Kidney tubule cell (primary cell): ENCODE measurements around the gene IPCEF1.
"Not testable (repeated sequence)": the region's sequence is repeated elsewhere in the genome, so short reads cannot be mapped to it uniquely, and the experiment has no call there.

Experiments
- DNase-seq: peaks from one replicate; pipeline ENCODE4 v3.0.0-alpha.2; 2018; ENCODE audit warnings: low spot score

Gene IPCEF1

DNA sequence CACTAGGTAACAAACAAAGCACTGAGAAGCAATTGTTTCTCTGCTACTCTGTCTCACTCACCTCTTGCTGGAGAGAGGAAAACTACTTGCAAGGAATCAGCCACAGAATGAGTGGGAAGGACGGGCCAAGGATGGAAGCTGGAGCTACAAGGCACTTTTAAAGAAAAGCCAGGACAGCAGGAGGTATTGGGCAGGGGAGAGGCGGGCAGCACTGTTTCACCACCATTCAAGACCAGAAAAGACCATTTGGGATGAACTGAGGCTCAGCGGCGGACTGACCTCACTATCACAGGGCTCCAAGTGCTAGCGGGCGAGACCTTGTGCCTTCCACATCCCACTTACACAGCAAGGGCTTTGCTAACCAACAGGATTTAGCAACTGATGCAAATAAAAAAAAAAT is 137.4 kb downstream of the IPCEF1 start:
- no peak for DNase-seq

DNA sequence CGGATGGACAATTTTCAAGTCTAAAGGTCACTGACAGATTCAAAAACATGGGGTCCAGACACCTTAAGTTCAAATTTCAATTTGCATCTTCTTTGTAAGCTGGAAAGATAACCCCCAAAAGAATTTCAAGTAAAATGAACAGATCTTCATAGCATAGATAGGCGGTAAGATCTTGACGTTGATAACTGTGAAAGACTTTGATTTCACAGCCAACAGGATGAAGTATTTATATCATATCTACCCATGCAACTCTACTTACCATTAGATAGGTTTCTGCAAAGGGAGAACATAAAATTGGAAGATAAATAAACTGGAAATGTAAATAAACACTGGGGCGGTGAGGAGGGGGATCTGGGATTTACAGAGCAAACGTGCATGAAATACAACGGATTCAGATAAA is 137.8 kb downstream of the IPCEF1 start:
- DNase-seq = no peak

GRCh38 chr6:154218301-154218700 is 138.3 kb downstream of the IPCEF1 start:
- no peak for DNase-seq

DNA sequence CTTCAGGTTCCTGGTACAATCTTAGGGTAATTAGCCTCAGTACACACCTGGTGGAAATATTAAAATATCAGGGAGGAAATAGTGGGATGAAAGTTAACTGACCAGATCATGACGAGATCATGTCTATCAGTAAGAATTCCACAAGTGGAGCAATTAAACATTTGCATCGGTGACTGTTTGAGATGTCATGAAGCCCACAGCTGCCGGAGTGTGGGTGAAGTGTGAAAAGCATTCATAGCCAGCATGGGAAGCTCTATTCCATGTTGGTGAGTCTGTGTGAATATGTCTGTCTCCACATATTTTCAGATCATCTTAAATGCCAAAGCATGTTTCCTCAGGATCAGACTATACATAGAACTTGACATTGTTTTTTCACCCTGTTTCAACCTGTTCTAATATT is 142.8 kb downstream of the IPCEF1 start:
- no peak for DNase-seq

DNA sequence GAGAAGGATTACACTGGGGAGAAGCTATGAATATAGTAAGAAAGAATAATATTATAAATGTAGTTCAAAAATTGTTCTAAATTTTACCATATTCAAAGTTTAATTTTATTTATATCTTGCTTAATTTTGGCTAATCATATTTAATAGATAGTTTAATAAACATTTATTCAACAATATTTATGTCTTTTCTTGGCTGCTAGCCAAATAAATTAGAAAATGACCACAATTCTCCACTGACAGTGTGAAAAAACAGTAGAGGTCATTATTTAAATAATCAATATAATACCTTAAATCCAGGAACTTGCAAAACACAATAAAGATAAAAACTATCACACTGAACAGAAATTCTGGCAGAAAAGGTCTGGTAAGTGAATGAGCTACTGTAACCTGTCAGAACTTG is 145.9 kb downstream of the IPCEF1 start:
- DNase-seq = no peak

GRCh38 chr6:154209555-154209954 is 147.0 kb downstream of the IPCEF1 start:
- DNase-seq = no peak

DNA sequence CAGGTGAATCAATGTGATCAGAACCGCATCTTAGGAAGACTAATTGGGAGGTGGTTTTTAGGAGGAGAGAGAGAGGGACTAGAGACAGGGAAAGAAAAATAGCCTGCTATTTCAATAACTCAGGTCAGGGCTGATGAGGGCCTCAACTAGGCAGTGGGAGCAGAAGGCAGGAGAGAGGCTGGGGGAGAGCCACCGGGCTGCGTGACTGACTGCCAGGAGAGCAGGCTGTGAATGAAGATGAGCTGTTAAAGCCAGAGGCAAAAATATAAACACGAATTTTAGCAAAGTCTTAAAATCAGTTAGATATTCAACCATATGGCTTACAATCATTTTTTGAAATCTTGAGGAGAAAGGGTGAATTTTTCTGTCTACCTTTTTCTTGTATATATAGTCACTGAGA is 149.6 kb downstream of the IPCEF1 start:
- no peak for DNase-seq

DNA sequence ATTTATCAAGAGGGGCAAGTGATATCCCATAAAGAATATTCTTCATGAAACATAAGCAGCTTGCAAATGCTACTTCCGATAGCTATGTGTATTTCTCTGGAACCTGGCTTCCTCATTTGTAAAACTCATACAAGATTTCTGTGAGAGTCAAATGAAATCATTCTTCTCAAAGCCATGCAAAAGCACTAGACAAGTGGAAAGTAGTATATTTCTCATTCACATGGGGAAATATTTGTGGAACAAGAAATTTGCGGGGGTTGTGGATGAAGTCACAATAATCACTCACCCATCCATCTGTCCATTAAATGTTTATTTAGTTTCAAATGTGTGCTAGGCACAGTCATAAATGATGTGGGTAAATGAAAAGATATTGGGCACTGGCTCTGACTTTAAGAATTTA is 150.5 kb downstream of the IPCEF1 start:
- no peak for DNase-seq

GRCh38 chr6:154202958-154203357 is 153.6 kb downstream of the IPCEF1 start:
- no peak for DNase-seq

- DNase-seq = no peak
Observed at GRCh38 chr6:154202339-154202738, 154.3 kb downstream of the IPCEF1 start.

- DNase-seq = not testable (repeated sequence)
Observed at GRCh38 chr6:154201688-154202087, 154.9 kb downstream of the IPCEF1 start.

GRCh38 chr6:154197196-154197860 is 159.3 kb downstream of the IPCEF1 start:
- DNase-seq = peak; percentile 7

- DNase-seq = no peak
Observed at GRCh38 chr6:154196333-154196885, 160.2 kb downstream of the IPCEF1 start.

DNA sequence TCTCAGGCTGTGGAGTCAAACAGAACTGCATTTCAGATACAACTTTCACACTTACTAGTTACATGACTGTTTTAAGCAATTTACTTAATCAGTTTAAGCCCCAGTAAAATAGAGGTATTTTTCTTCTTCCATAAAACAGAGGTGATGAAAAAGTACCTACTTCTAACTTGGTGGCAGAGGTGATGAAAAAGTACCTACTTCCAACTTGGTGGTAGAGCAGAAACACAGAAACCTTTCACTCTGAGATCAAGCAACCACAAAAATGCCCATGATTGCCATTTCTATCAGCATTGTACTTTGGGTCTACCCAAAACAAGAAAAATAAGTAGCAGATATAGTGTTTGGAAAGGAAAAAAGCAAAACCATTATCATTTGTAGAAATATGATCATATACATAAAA is 168.9 kb downstream of the IPCEF1 start:
- no peak for DNase-seq

GRCh38 chr6:154187203-154187602 is 169.4 kb downstream of the IPCEF1 start:
- no peak for DNase-seq

GRCh38 chr6:154179434-154179833 is 177.2 kb downstream of the IPCEF1 start:
- no peak for DNase-seq

GRCh38 chr6:154172393-154172792 is 184.2 kb downstream of the IPCEF1 start:
- DNase-seq = not testable (repeated sequence)

- DNase-seq = no peak
Observed at GRCh38 chr6:154170106-154170505, 186.5 kb downstream of the IPCEF1 start.

DNA sequence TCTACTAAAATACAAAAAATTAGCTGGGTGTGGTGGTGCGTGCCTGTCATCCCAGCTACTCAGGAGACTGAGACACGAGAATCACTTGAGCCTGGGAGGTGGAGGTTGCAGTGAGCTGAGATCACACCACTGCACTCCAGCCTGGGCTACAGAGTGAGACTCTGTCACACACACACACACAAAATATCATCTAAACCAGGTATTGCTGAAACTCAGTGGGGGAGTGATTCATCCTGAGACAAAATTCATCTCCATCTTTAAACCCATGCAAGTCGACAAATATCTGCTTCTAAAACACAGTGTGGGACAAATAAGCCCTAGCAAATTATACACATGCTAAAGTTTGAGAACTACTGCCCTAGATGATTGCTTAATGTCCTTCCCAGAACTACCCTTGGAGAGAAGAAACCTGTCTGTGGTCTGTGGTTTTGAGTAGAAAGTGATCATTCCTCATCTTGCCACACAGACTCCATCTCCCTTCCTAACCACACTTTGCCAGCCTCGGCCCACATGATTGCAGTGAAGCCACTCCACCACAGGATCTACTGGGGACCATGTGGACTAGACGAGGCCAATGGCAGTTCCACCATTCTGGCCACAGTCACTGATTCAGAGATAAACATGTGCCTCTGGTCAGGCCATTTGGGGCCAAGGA is 187.3 kb downstream of the IPCEF1 start:
- peak; percentile 44 for DNase-seq

- no peak for DNase-seq
Observed at GRCh38 chr6:154167126-154167525, 189.5 kb downstream of the IPCEF1 start.

DNA sequence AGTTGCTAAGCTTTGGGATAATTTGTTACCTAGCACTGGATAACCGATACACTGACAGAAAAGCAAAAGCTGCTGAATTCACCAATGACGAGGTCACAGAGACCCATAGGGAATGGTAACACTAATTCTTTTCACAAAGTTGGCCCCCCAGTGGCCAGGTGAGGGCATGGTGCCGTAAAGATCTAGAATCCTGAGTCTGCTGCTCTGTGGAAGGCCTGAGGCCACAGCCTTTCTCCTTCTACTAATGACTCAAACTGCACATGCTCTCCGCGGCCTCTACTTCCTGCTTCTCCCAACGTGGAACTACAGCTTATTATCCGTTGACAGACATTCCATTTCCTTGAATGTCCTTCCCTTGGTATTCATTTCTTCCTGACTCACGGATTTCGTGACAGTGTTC is 190.5 kb downstream of the IPCEF1 start:
- peak; percentile 54 for DNase-seq

DNA sequence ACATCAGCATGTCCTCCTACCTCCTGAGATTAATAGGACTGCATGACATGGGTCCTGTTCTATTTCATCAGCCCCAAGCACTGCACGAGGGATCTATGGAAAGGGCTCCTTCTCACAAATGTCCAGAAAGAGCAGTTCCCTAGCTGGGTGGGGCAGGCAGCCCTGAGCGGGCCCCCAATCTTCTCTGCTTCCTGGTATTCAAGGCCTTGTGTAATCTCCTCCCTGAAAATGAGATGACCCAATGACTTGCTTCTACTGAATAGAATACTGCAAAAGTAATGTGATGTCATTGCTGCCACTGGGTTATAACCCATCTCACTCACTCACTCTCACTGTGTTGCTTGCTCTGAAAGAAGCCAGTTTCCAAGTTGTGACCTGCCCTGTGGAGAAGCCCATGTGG is 191.1 kb downstream of the IPCEF1 start:
- no peak for DNase-seq

GRCh38 chr6:154164397-154164796 is 192.2 kb downstream of the IPCEF1 start:
- DNase-seq = peak; percentile 82

DNA sequence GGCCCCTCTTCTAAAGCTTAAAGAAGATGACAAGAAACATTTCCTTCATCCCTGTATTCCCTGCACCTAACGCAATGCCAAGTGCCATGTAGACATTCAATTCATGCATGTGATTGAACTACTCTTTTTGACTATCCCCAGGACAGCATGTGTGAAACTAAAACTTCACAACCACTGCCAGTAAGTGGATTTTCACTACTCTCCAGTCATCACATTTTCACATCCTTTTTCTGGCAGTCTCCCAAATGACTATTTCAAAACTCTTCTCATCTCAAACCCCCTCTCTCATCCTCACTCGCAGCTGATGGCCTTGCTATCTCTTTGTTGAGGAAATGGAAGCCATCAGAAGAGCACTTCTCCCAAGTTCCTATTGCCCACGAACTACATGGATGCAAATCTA is 194.9 kb downstream of the IPCEF1 start:
- no peak for DNase-seq
